AG09319 (cell line): ENCODE data around the gene BAIAP2.

Experiments used
- DNase-seq: peaks from one replicate; pipeline ENCODE4 v3.0.0-alpha.2; 2010; ENCODE audit warnings: low read depth; ENCODE audit errors: extremely low read depth
- TF ChIP-seq, protein P1 (sequence below): IDR thresholded peaks from 2 replicates; pipeline ENCODE4 v1.5.1; 2011; ENCODE audit warnings: low read depth, mild to moderate bottlenecking, inconsistent platforms, low read length, moderate library complexity

Gene BAIAP2

GRCh38 chr17:81101614-81102306, 66.8 kb downstream of the BAIAP2 start:
- TF ChIP-seq, protein P1, sequence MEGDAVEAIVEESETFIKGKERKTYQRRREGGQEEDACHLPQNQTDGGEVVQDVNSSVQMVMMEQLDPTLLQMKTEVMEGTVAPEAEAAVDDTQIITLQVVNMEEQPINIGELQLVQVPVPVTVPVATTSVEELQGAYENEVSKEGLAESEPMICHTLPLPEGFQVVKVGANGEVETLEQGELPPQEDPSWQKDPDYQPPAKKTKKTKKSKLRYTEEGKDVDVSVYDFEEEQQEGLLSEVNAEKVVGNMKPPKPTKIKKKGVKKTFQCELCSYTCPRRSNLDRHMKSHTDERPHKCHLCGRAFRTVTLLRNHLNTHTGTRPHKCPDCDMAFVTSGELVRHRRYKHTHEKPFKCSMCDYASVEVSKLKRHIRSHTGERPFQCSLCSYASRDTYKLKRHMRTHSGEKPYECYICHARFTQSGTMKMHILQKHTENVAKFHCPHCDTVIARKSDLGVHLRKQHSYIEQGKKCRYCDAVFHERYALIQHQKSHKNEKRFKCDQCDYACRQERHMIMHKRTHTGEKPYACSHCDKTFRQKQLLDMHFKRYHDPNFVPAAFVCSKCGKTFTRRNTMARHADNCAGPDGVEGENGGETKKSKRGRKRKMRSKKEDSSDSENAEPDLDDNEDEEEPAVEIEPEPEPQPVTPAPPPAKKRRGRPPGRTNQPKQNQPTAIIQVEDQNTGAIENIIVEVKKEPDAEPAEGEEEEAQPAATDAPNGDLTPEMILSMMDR: no peak; the same call in none of the 2 replicates
- peak; percentile 34 for DNase-seq

GRCh38 chr17:81102352-81102751, 67.4 kb downstream of the BAIAP2 start:
- TF ChIP-seq, protein P1: no peak
- no peak for DNase-seq

GRCh38 chr17:81102869-81103268, 67.9 kb downstream of the BAIAP2 start:
- TF ChIP-seq, protein P1: no peak

DNA sequence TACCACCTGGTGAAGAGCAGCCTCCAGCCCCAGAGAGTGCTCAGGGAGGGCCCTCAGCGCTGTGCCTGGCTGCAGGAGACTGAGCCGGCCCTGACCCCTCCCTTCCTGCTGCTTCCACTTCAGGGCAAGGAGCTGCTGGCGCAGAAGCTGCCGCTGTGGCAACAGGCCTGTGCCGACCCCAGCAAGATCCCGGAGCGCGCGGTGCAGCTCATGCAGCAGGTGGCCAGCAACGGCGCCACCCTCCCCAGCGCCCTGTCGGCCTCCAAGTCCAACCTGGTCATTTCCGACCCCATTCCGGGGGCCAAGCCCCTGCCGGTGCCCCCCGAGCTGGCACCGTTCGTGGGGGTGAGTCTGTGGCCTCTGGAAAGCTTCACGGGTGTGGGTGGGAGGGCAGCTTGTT, 68.4 kb downstream of the BAIAP2 start:
- TF ChIP-seq, protein P1: no peak
- DNase-seq: no peak

More at GRCh38 chr17:81102869-81103268, 67.9 kb downstream of the BAIAP2 start:
- DNase-seq: no peak

- DNase-seq: no peak
- TF ChIP-seq, protein P1: no peak
These were observed 71.8 kb downstream of the BAIAP2 start for GRCh38 chr17:81106716-81107115.

DNA sequence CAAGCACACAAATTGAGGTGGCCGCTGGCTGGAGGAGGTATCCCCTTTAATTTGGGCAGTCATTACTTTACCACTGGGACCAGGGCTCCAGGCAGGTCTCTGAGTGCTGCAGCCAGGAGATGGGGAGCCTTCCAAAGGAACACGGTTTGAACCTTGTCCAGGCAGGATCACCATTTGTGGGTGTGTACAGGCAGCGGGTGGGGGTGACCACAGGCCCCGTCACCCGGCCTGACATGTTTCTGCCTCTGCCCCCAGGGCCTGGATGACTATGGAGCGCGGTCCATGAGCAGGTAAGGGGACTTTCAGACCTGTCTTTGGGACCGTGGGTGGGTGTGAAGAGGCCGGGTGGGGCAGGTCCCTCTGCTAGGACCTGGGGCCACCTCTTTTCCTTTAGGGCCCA, 73.3 kb downstream of the BAIAP2 start:
- TF ChIP-seq, protein P1: no peak

GRCh38 chr17:81109957-81110356, 75.0 kb downstream of the BAIAP2 start:
- TF ChIP-seq, protein P1: no peak
- no peak for DNase-seq

More for the DNA sequence above, 73.3 kb downstream of the BAIAP2 start:
- no peak for DNase-seq
